Measurements from ENCODE around the gene FOXD3. TPM values are rescaled to one million over a fixed set of nuclear protein-coding genes. Genes with fewer than 3 reads are reported as not detected.
"Not testable (repeated sequence)": the region's sequence is repeated elsewhere in the genome, so short reads cannot be mapped to it uniquely, and the experiment has no call there.

FOXD3 gene
- total and polyA plus RNA-seq, 10 donors = 0.09 to 0.51 (median 0.17) TPM; not detected in 5

GRCh38 chr1:63352736-63353135 is 30.4 kb downstream of the FOXD3 start:
- no peaks in the 10 kb centered on the region for H3K36me3 ChIP-seq
- H3K4me3 ChIP-seq = no peak overlapping the region
- no peaks in the 10 kb centered on the region for H3K9me3 ChIP-seq
- no peaks in the 10 kb centered on the region for H3K4me1 ChIP-seq
- intact Hi-C loops (cut with DNase I; ENCODE audit: low total_unique reads) = no loop called here
- DNase-seq = no peak
- no peak overlapping the region for H3K27ac ChIP-seq
- H3K27me3 ChIP-seq (replicated peaks in 1 of 7) = peaks cover 0 to 47% (median 7%) of the 10 kb centered on the region in 7 donors
- TF ChIP-seq POLR2A (IDR thresholded peaks at IDR 0.05) = no peak
- TF ChIP-seq, protein P1, sequence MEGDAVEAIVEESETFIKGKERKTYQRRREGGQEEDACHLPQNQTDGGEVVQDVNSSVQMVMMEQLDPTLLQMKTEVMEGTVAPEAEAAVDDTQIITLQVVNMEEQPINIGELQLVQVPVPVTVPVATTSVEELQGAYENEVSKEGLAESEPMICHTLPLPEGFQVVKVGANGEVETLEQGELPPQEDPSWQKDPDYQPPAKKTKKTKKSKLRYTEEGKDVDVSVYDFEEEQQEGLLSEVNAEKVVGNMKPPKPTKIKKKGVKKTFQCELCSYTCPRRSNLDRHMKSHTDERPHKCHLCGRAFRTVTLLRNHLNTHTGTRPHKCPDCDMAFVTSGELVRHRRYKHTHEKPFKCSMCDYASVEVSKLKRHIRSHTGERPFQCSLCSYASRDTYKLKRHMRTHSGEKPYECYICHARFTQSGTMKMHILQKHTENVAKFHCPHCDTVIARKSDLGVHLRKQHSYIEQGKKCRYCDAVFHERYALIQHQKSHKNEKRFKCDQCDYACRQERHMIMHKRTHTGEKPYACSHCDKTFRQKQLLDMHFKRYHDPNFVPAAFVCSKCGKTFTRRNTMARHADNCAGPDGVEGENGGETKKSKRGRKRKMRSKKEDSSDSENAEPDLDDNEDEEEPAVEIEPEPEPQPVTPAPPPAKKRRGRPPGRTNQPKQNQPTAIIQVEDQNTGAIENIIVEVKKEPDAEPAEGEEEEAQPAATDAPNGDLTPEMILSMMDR (IDR thresholded peaks at IDR 0.05 in 8 of 11, conservative IDR thresholded peaks at IDR 0.05 in 3 of 11) = no peak
- TF ChIP-seq POLR2AphosphoS5 (IDR thresholded peaks at IDR 0.05) = no peak
- WGBS, 5 donors = 50 to 89% (median 76%) methylated on average over 2 of the region's 2 CpGs

DNA sequence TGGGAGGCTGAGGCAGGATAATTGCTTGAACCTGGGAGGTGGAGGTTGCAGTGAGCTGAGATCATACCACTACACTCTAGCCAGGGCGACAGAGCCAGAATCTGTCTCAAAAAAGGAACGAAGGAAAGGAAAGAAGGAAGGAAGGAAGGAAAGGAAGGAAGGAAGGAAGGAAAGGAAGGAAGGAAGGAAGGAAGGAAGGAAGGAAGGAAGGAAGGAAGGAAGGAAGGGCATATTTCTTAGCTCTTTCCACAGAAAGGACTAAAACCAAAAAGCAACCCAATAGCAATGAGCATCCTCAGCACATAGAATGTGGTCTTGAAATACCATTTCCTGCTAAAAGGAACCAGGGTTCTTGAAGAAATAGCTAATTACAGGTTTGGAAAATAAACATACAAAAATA is 33.9 kb downstream of the FOXD3 start:
- peaks cover 0 to 37% (median 7%) of the 10 kb centered on the region in 7 donors for H3K27me3 ChIP-seq (replicated peaks in 1 of 7)
- DNase-seq; intact Hi-C loops (cut with DNase I; ENCODE audit: low total_unique reads); H3K27ac ChIP-seq; H3K9me3 ChIP-seq; H3K36me3 ChIP-seq; H3K4me3 ChIP-seq; H3K4me1 ChIP-seq: not testable (repeated sequence)
- 54 to 71% (median 67%) methylated on average over 2 of the region's 2 CpGs for WGBS, 5 donors

DNA sequence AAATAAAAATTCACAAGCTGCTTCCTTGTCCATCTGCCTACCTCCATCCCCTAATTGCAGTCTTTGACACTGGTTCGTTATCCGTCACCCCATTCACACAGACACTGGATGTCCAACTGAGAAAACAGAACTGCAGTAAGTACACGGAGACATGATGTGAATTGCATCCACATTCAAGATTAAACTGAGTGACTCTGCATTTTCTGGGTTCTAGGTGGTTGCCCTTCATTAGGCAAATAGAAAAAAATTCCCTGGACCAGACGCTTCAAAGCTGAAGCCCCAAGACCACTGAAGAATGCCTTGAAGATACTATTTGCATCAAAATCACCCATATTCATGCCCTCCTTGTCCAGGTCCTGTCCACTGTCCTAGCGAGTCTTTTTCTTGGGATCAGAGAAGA is 37.2 kb downstream of the FOXD3 start:
- Histone ChIP-seq H3K27me3 (replicated peaks in 1 of 7) (peaks cover 0 to 8% (median 0%) of the 10 kb centered on the region in 7 donors), H3K9me3 (no peaks in the 10 kb centered on the region), H3K4me3 (no peak overlapping the region), H3K36me3 (no peaks in the 10 kb centered on the region), H3K27ac (no peak overlapping the region), H3K4me1 (no peaks in the 10 kb centered on the region)
- DNase-seq = no peak
- intact Hi-C loops (cut with DNase I; ENCODE audit: low total_unique reads) = no loop called here
- WGBS, 5 donors = 81 to 87% (median 85%) methylated on average over 5 of the region's 5 CpGs
- TF ChIP-seq, protein P1 (IDR thresholded peaks at IDR 0.05 in 8 of 11, conservative IDR thresholded peaks at IDR 0.05 in 3 of 11) = no peak
- TF ChIP-seq POLR2AphosphoS5 (IDR thresholded peaks at IDR 0.05) (no peak), POLR2A (IDR thresholded peaks at IDR 0.05) (no peak)

DNA sequence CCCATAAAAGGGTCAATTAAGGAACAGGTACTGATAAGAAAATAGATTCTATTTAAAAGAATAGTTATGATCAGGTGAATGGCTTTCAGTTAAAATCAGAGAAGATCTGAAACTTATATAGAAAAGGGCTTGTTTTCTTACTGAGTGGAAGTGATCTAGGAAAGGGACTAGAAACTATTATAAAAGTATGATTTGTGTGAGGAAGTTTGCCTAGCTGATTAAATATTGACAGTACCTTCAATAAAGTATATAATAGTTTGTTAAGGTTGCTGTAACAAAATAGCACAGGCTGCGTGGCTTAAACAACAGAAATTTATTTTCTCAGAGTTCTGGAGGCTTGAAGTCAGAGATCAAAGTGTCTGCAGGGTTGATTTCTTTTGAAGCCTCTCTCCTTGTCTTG is 39.7 kb downstream of the FOXD3 start:
- WGBS, 5 donors = 83 to 91% (median 86%) methylated on average over 1 of the region's 1 CpG
- DNase-seq = no peak
- peaks cover 0 to 7% (median 5%) of the 10 kb centered on the region in 6 donors for H3K4me1 ChIP-seq
- no peak overlapping the region for H3K27ac ChIP-seq
- H3K9me3 ChIP-seq = no peaks in the 10 kb centered on the region
- no peak overlapping the region for H3K4me3 ChIP-seq
- intact Hi-C loops (cut with DNase I; ENCODE audit: low total_unique reads) = no loop called here
- no peak for TF ChIP-seq POLR2A (IDR thresholded peaks at IDR 0.05)
- no peak for TF ChIP-seq POLR2AphosphoS5 (IDR thresholded peaks at IDR 0.05)
- TF ChIP-seq, protein P1 (IDR thresholded peaks at IDR 0.05 in 8 of 11, conservative IDR thresholded peaks at IDR 0.05 in 3 of 11) = no peak
- H3K36me3 ChIP-seq = no peaks in the 10 kb centered on the region
- no peaks in the 10 kb centered on the region for H3K27me3 ChIP-seq (replicated peaks in 1 of 7)

DNA sequence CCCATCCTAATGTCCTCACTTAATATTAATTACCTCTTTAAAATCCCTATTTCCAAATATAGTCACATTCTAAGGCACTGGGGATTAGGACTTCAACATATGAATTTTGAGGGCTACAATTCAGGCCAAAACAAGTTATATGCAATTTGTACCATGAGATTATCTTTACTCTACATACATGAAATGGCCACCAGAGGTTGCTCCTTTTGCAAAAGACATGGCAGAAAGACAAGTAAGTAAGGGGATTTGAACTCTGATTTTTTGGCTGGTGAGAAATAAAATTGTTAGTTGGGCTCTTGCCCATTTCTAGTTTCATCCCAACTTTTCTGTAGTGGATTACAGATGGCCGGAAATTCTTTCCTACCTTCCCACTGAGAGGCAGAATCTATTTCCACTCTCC is 40.2 kb downstream of the FOXD3 start:
- no peaks in the 10 kb centered on the region for H3K9me3 ChIP-seq
- H3K4me3 ChIP-seq = no peak overlapping the region
- intact Hi-C loops (cut with DNase I; ENCODE audit: low total_unique reads) = no loop called here
- WGBS, 5 donors = 87 to 100% (median 95%) methylated on average over 1 of the region's 1 CpG
- no peaks in the 10 kb centered on the region for H3K36me3 ChIP-seq
- DNase-seq = no peak
- no peaks in the 10 kb centered on the region for H3K27me3 ChIP-seq (replicated peaks in 1 of 7)
- H3K27ac ChIP-seq = no peak overlapping the region
- H3K4me1 ChIP-seq = peaks cover 0 to 10% (median 7%) of the 10 kb centered on the region in 6 donors
- TF ChIP-seq POLR2A (IDR thresholded peaks at IDR 0.05) (no peak), POLR2AphosphoS5 (IDR thresholded peaks at IDR 0.05) (no peak)
- TF ChIP-seq, protein P1 (IDR thresholded peaks at IDR 0.05 in 8 of 11, conservative IDR thresholded peaks at IDR 0.05 in 3 of 11) = no peak
